Ovary (tissue), 3 donors: ENCODE results near the gene CRNKL1.

Source experiments
- CTCF ChIP-seq, 3 donors: fragments of 450-650 bp in 2 of 3; fragments of 200-600 bp in 1 of 3; IDR thresholded peaks; one replicate each; pipeline versions ENCODE4 v1.5.1 to v1.8.0; 2016 to 2022; ENCODE audit warnings: antibody characterized with exemption in 3 of 3, mild to moderate bottlenecking in 1 of 3
- EP300 ChIP-seq: sonication (generic); formaldehyde crosslinking; IDR thresholded peaks from one replicate; pipeline ENCODE4 v1.6.1; 2017; ENCODE audit warnings: antibody characterized with exemption
- POLR2A ChIP-seq: fragments of 450-650 bp; IDR thresholded peaks from one replicate; pipeline ENCODE4 v1.6.1; 2017; ENCODE audit warnings: antibody characterized with exemption, mild to moderate bottlenecking, moderate library complexity
- donor health status: DM: no; HTN: no; CAD: no.

- TF ChIP-seq CTCF (IDR thresholded peaks at IDR 0.05), result no peak
- TF ChIP-seq POLR2A, result no peak
- TF ChIP-seq EP300, result no peak
Observed at GRCh38 chr20:20079102-20079784, 27.0 kb upstream of the CRNKL1 start.
